Liver (tissue), 3 donors: Measurements from ENCODE around the gene LDLRAD3.

Experiments
- CTCF ChIP-seq: fragments of 150-350 bp; IDR thresholded peaks from 2 replicates; pipeline ENCODE4 v1.5.1; 2017; ENCODE audit warnings: improper control_type of control experiment, low read depth, low read length; ENCODE audit not compliant: missing input control
- EGR1 ChIP-seq, 2 donors: IDR thresholded peaks; 2 replicates each; pipeline ENCODE4 v1.6.1; 2016 to 2018; ENCODE audit warnings: antibody characterized with exemption in 2 of 2, low read depth in 2 of 2
- JUND ChIP-seq, 2 donors: IDR thresholded peaks; 2 replicates each; pipeline ENCODE4 v1.6.1; 2016; ENCODE audit warnings: antibody characterized with exemption in 2 of 2
- MAX ChIP-seq: IDR thresholded peaks from 2 replicates; pipeline ENCODE4 v1.6.1; 2016; ENCODE audit warnings: antibody characterized with exemption
- RAD21 ChIP-seq, 2 donors: IDR thresholded peaks; 2 replicates each; pipeline ENCODE4 v1.6.1; 2016; ENCODE audit warnings: antibody characterized with exemption in 2 of 2, mild to moderate bottlenecking in 2 of 2
- REST ChIP-seq: IDR thresholded peaks from 2 replicates; pipeline ENCODE4 v1.6.1; 2016; ENCODE audit warnings: antibody characterized with exemption, mild to moderate bottlenecking
- TAF1 ChIP-seq: conservative IDR thresholded peaks from 2 replicates; pipeline ENCODE4 v1.6.1; 2016; ENCODE audit warnings: antibody characterized with exemption, mild to moderate bottlenecking
- YY1 ChIP-seq: IDR thresholded peaks from 2 replicates; pipeline ENCODE4 v1.6.1; 2016; ENCODE audit warnings: antibody characterized with exemption, mild to moderate bottlenecking
- donor health status: healthy.
- donor health status: healthy.

GRCh38 chr11:36248436-36248835, 304.6 kb downstream of the LDLRAD3 start:
- TF ChIP-seq CTCF (no peak), REST (no peak), MAX (no peak), TAF1 (no peak), EGR1 (IDR thresholded peaks at IDR 0.05; ENCODE audit: low read depth in 2 of 2) (no peak), YY1 (no peak), JUND (IDR thresholded peaks at IDR 0.05) (no peak), RAD21 (IDR thresholded peaks at IDR 0.05) (no peak)
